Endothelial cell of umbilical vein (primary cell): Measurements from ENCODE around the gene ACP5. TPM values are rescaled to one million over a fixed set of nuclear protein-coding genes. Genes with fewer than 3 reads are reported as not detected.

ENCODE experiments used
- Bru-seq: library from RNA; stranded (reverse); fragments of 400-500 nt; gene quantifications from one replicate; lab custom pipeline; 2021; lab: Mats Ljungman, UMichigan
- BruChase-seq, 2 experiments: library from RNA; stranded (reverse); fragments of 400-500 nt; gene quantifications; one replicate each; lab custom pipeline; 2021; lab: Mats Ljungman, UMichigan
- BruUV-seq: library from RNA; stranded (reverse); fragments of 400-500 nt; replicated peaks from 2 replicates; lab custom pipeline; 2021; lab: Mats Ljungman, UMichigan
- CTCF ChIA-PET: fragments of 300-600, 350-600 bp; sonication (Branson Sonifier 250); formaldehyde crosslinking; loops from one replicate; lab custom pipeline; 2021; ENCODE audit warnings: antibody characterized with exemption, inconsistent platforms; lab: Charles Lee
- POLR2A ChIA-PET: fragments of 300-600, 350-600 bp; sonication (Branson Sonifier 250); formaldehyde crosslinking; loops from one replicate; lab custom pipeline; 2021; ENCODE audit warnings: antibody characterized with exemption, inconsistent platforms; lab: Charles Lee
- DNase-seq: peaks from one replicate; pipeline ENCODE4 v3.0.0-alpha.2; 2011; ENCODE audit warnings: low read depth, low spot score
- FAIRE-seq: peaks from 2 replicates; lab custom pipeline; 2011; peaks lifted over from hg19 to GRCh38; lab: Jason Lieb, UNC
- H2AFZ ChIP-seq: 2 replicates; pipeline ENCODE4 v1.6.0; 2012; ENCODE audit warnings: low read depth, low read length, control low read depth, inconsistent platforms
- H3K27ac ChIP-seq: 2 replicates; pipeline ENCODE4 v1.5.1; 2011; ENCODE audit warnings: low read depth, mild to moderate bottlenecking, control low read depth, low read length, moderate library complexity; ENCODE audit not compliant: insufficient read depth
- H3K27me3 ChIP-seq, 2 experiments: 2 replicates each; pipeline versions ENCODE4 v1.6.0 to v1.6.1; 2011; ENCODE audit warnings: low read length in 2 of 2, mixed read lengths in 1 of 2; ENCODE audit not compliant: control insufficient read depth in 2 of 2, insufficient read depth in 2 of 2
- H3K36me3 ChIP-seq, 2 experiments: 2 replicates in 1 of 2; 3 replicates in 1 of 2; pipeline ENCODE4 v1.5.1; 2011; ENCODE audit warnings: low read length in 2 of 2, mild to moderate bottlenecking in 1 of 2, moderate library complexity in 1 of 2; ENCODE audit not compliant: control insufficient read depth in 2 of 2, insufficient read depth in 2 of 2; ENCODE audit errors: extremely low read depth in 1 of 2
- H3K4me1 ChIP-seq: 3 replicates; pipeline ENCODE4 v1.5.1; 2011; ENCODE audit warnings: mild to moderate bottlenecking, low read length; ENCODE audit not compliant: control insufficient read depth, insufficient read depth; ENCODE audit errors: extremely low read depth
- H3K4me2 ChIP-seq: 2 replicates; pipeline ENCODE4 v1.6.1; 2011; ENCODE audit warnings: low read length, control low read depth, mixed read lengths; ENCODE audit not compliant: insufficient read depth
- H3K4me3 ChIP-seq, 3 experiments: fragments of 200-600 bp in 1 of 3; sonication (generic), shearing (Covaris generic) in 1 of 3; replicated peaks in 1 of 3; 2 replicates each; pipeline ENCODE4 v1.5.1; 2011 to 2016; ENCODE audit warnings: control low read depth in 3 of 3, low read length in 3 of 3, mild to moderate bottlenecking in 2 of 3, inconsistent platforms in 1 of 3, low read depth in 1 of 3, moderate library complexity in 1 of 3; ENCODE audit not compliant: insufficient read depth in 1 of 3
- H3K79me2 ChIP-seq: 2 replicates; pipeline ENCODE4 v1.6.0; 2012; ENCODE audit warnings: low read length, inconsistent platforms; ENCODE audit not compliant: control insufficient read depth, insufficient read depth
- H3K9ac ChIP-seq: replicated peaks from 2 replicates; pipeline ENCODE3; 2011; ENCODE audit warnings: low read length, control low read depth; ENCODE audit not compliant: insufficient read depth; ENCODE audit errors: extremely low read depth
- H3K9me1 ChIP-seq: replicated peaks from 3 replicates; pipeline ENCODE4 v1.6.0; 2011; ENCODE audit warnings: mild to moderate bottlenecking, low read length; ENCODE audit not compliant: control insufficient read depth, insufficient read depth; ENCODE audit errors: extremely low read depth
- H3K9me3 ChIP-seq: replicated peaks from 2 replicates; pipeline ENCODE4 v1.5.1; 2012; ENCODE audit warnings: low read length, inconsistent platforms; ENCODE audit not compliant: control insufficient read depth, insufficient read depth
- H4K20me1 ChIP-seq: replicated peaks from 2 replicates; pipeline ENCODE3; 2011; ENCODE audit warnings: mild to moderate bottlenecking, low read length; ENCODE audit not compliant: control insufficient read depth, insufficient read depth; ENCODE audit errors: extremely low read depth
- CTCF ChIP-seq, 2 donors: IDR thresholded peaks; 1 replicate in 1 of 2; 2 replicates in 1 of 2; pipeline ENCODE4 v1.5.1; 2011; ENCODE audit warnings: low read length in 2 of 2, mild to moderate bottlenecking in 2 of 2, moderate library complexity in 2 of 2, control low read depth in 1 of 2, inconsistent platforms in 1 of 2, low read depth in 1 of 2; ENCODE audit not compliant: insufficient read depth in 1 of 2; ENCODE audit errors: extremely low read depth in 1 of 2
- EZH2 ChIP-seq: IDR thresholded peaks from 2 replicates; pipeline ENCODE4 v1.6.1; 2012; ENCODE audit warnings: borderline replicate concordance, low read depth, mild to moderate bottlenecking, moderate library complexity, low read length, inconsistent platforms; ENCODE audit not compliant: severe bottlenecking
- FOS ChIP-seq: IDR thresholded peaks from 2 replicates; pipeline ENCODE4 v1.6.1; 2011; ENCODE audit warnings: mild to moderate bottlenecking, low read length, moderate library complexity, borderline replicate concordance; ENCODE audit not compliant: insufficient read depth
- GATA2 ChIP-seq: IDR thresholded peaks from 2 replicates; pipeline ENCODE4 v1.7.0; 2011; ENCODE audit warnings: low read depth, mild to moderate bottlenecking, moderate library complexity, mixed read lengths, low read length; ENCODE audit not compliant: insufficient read length, insufficient read depth
- JUN ChIP-seq: IDR thresholded peaks from 2 replicates; pipeline ENCODE4 v1.6.1; 2011; ENCODE audit warnings: borderline replicate concordance, low read depth; ENCODE audit not compliant: insufficient read length, insufficient read depth
- MAX ChIP-seq: IDR thresholded peaks from 2 replicates; pipeline ENCODE4 v1.6.1; 2011; ENCODE audit not compliant: insufficient read depth, insufficient read length
- MYC ChIP-seq: IDR thresholded peaks from one replicate; pipeline ENCODE4 v1.6.1; 2011; ENCODE audit warnings: mild to moderate bottlenecking, low read depth, low read length
- POLR2A ChIP-seq: IDR thresholded peaks from 2 replicates; pipeline ENCODE4 v1.6.1; 2012; ENCODE audit warnings: low read depth, mild to moderate bottlenecking, control low read depth, low read length
- POLR2AphosphoS5 ChIP-seq: IDR thresholded peaks from 2 replicates; pipeline ENCODE4 v1.6.1; 2012; ENCODE audit warnings: low read depth, mild to moderate bottlenecking, control low read depth, low read length, moderate library complexity; ENCODE audit not compliant: insufficient read depth
- dilution Hi-C: fragments of 300-500 bp; cut with MboI; formaldehyde crosslinking; loops from one replicate; pipeline ENCODE4 v1.15.0; 2019; ENCODE audit warnings: low sequenced_read_pairs; ENCODE audit not compliant: extremely low pct_ligation_motif_present
- intact Hi-C: fragments of 100-400 bp; cut with micrococcal nuclease; formaldehyde crosslinking; loops from one replicate; pipeline ENCODE4 v1.10.0; 2022
- long read RNA-seq: library from polyadenylated mRNA; stranded (forward); transcript quantifications from one replicate; pipeline ENCODE4 v2.0.0, GENCODE V29; 2021
- polyA minus RNA-seq, 3 experiments: library from RNA; depleted of rRNA, polyadenylated mRNA; stranded (reverse); fragments of >200 nt; gene quantifications; 1 replicate in 1 of 3; 2 replicates in 2 of 3; pipeline ENCODE4 v1.2.3, GENCODE V29; 2011
- polyA plus RNA-seq, 4 experiments: library from polyadenylated mRNA; depleted of rRNA in 3 of 4; stranded (reverse) in 3 of 4; unstranded in 1 of 4; fragments of >200 nt; gene quantifications; 2 replicates each; pipeline versions ENCODE4 v1.2.1 to v1.2.3, GENCODE V29; 2011 to 2012; ENCODE audit warnings: missing spikeins in 1 of 4
- total RNA-seq: library from RNA; stranded (reverse); gene quantifications from 2 replicates; pipeline ENCODE4 v1.2.3, GENCODE V29; 2021

The ACP5 gene
- total RNA-seq = not detected in 2 replicates
- polyA plus RNA-seq = 0.84 and 1.3 TPM in 2 replicates
- polyA plus RNA-seq (2011; cell fraction: cytosol; rRNA removed) = 0.35 and 0.47 TPM in 2 replicates
- polyA plus RNA-seq (2011; cell fraction: nucleus; rRNA removed) = 0.11 and 0.85 TPM in 2 replicates
- polyA plus RNA-seq (2012) = 0.88 and 1.1 TPM in 2 replicates
- 0.62 and 3.5 TPM in 2 replicates for polyA minus RNA-seq
- not detected for polyA minus RNA-seq (2011; cell fraction: cytosol; rRNA and poly(A)+ RNA removed)
- polyA minus RNA-seq (2011; cell fraction: nucleus; rRNA and poly(A)+ RNA removed) = not detected in 2 replicates
- not detected for Bru-seq, nascent RNA
- not detected for BruChase-seq, experiment 1, labeled RNA remaining after a 6-hour chase
- not detected for BruChase-seq, experiment 2, labeled RNA remaining after a 2-hour chase
- long read RNA-seq = 0 reads

- Histone ChIP-seq H3K79me2 (no peaks in the 10 kb centered on the region), H3K4me1 (no peaks in the 10 kb centered on the region), H4K20me1 (no peaks in the 10 kb centered on the region), H2AFZ (peak within 1 kb of the TSS; percentile 23), H3K9me3 (no peaks in the 10 kb centered on the region), H3K27me3 (peaks cover 3 to 7% of the 10 kb centered on the region in 2 experiments), H3K9me1 (no peaks in the 10 kb centered on the region), H3K27ac (no peak within 1 kb of the TSS), H3K4me3 (no peak within 1 kb of the TSS), H3K4me2 (no peak within 1 kb of the TSS), H3K9ac (no peak within 1 kb of the TSS), H3K36me3 (no peaks in the 10 kb centered on the region)
- no TSS peak for BruUV-seq
- POLR2A ChIA-PET = no interaction called here
- TF ChIP-seq POLR2AphosphoS5 = no peak
- no peak for TF ChIP-seq CTCF (IDR thresholded peaks at IDR 0.05; ENCODE audit: extremely low read depth in 1 of 2, insufficient read depth in 1 of 2, low read depth in 1 of 2, low read length in 2 of 2)
- no peak for TF ChIP-seq GATA2
- TF ChIP-seq POLR2A = no peak
- no peak for TF ChIP-seq EZH2
- TF ChIP-seq JUN = no peak
- no peak for TF ChIP-seq FOS
- no peak for TF ChIP-seq MAX
- TF ChIP-seq MYC = no peak
- DNase-seq (no peak), FAIRE-seq (no peak)
- dilution Hi-C loops (no loop called here), intact Hi-C loops (no loop called here)
- CTCF ChIA-PET = interaction anchor here (1.0 kb wide), 1 partner anchor 18 kb away, joined by 3 read pairs; no protein-coding TSS in a partner anchor
Observed at GRCh38 chr19:11577451-11578257, at the start of gene ACP5. TSS of gene ACP5 (minus strand) at chr19:11577645. CDS start at chr19:11577317, 328 bp downstream.
